NCI-H1436 treated with DMSO at 0.1 percent for 48 hours (cell line): ENCODE measurements around the gene PLLP.

Source experiments
- DNase-seq: peaks from one replicate; lab custom pipeline; 2025; lab: John Stamatoyannopoulos, UW

PLLP gene

DNA sequence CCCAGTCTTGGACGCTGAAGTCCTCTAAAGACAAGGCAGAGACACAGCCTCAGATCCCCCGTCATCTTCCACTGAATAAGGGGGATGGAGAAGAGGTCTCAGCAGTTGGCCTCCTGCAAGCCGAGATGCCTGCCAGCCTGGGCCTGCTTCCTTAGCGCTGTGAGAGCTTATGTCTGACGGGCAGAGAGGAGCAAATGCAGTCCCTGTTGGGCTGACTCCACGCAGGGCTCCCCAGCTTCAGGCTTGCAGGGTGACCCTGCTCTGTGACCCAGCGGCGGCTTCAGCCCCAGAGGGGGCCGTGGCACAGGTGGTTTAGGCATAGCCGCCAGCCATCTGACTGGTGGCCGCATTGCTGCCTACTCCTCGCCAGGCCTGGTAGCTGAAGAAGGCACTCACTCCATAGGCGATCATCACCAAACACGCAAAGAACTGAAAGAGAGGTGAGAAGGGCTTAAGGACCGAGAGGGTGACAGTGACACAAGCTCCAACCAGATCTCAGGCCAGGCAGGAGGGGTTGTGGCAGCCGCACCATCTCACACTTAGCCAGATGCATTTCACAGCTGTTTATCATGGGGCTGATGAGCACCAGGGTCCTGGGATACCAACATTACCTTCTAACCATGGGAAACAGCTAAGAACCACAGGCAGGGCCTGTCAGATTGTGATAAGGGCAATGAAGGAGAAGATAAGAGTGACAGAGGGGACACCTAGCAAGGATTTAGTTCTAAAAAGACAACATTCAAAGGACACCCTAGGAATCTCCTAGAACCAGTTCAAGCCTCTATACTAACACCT, 27.7 kb downstream of the PLLP start:
- no peak for DNase-seq

DNA sequence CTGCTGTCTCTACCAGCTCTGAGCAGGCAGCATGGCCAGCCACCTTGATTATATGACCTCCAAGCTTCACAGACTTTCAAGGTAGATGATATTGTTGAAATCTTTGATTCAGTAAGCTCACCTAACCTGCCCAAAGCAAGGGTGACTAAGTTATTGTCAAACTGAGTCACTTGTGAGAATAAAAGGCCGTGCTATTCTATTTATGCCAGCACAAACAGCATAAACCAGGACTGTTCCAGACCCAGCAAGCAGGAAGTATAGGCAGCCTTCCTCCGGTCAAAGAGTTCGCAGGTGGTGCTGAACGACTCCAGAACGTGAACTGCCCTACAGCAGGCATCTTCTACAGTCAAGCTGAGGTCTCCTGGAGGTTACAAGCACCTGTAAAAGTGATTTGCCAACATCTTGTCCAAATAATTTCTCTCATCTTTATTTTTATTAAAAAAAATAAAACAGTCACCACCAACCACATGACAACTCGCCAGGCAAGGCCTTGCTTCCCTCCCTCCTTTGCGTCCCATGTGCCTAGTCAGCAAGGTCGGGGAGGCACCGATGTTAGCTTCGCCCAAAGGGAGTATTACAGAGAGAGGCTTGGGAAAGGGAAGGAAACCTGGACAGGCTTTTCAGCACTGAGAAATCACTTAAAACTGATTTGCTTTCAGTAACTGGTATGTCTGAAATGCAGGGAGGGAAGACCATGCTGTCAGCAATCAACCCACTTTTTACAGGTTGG, 28.6 kb downstream of the PLLP start:
- DNase-seq = no peak

DNA sequence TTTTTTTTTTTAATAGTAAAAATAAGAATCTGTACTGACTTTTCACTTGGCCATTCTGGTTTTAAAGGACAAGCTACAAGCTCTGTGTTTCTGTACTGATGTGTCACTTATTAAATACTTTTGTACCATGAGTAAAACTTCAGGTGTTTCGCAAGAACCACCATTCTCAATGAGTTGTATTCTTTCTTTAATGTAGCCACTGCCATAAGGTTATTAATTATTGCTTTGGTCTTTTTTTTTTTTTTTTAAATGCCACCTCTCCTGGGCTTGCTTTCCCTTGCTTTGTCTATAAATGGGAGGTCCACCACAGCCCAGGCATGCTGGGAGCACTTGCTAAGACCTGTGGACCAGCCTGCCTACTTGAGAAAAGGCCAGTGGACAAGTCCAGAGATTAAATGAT, 31.0 kb downstream of the PLLP start:
- DNase-seq = no peak

DNA sequence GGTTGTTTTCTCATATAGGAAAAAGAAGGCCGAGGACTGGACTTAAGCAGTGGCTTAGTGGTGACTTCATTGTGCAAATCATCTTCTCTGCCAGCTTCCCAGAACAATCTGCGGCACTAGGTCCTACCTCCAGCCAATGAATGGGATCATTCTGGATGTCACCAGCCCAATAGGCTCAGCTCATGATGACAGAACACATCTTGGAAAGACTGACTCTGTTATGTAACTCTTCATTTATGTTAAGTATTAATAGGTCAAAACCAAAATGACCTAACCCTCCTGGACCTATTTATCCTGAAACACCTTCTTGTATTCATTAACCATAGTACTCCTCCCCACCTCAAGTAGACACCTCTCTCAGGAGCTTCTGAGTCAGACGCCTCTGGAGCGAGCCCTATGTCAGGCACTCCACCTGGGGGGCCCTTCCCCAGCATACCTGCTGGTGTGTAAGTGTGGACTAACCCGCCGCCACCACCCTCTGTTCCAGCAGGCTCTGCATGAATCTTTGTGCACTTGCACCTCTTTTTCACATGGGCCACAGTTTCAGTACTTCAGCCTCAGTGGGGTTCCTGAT, 32.2 kb downstream of the PLLP start:
- DNase-seq = no peak

DNA sequence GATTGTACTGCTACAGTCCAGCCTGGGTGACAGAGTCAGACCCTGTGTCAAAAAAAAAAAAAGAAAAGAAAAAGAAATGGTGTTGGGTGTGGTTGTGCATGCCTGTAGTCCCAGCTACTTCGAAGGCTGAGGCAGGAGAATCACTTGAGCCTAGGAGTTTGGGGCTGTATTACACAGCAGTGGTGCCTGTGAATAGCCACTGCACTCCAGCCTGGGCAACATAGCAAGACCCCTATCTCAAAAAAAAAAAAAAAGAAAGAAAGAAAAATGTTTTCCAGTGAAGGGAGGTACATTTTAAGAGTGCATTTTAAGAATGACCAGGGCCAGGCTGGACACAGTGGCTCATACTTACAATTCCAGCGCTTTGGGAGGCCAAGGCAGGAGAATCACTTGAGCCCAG, 33.1 kb downstream of the PLLP start:
- DNase-seq = no peak

DNA sequence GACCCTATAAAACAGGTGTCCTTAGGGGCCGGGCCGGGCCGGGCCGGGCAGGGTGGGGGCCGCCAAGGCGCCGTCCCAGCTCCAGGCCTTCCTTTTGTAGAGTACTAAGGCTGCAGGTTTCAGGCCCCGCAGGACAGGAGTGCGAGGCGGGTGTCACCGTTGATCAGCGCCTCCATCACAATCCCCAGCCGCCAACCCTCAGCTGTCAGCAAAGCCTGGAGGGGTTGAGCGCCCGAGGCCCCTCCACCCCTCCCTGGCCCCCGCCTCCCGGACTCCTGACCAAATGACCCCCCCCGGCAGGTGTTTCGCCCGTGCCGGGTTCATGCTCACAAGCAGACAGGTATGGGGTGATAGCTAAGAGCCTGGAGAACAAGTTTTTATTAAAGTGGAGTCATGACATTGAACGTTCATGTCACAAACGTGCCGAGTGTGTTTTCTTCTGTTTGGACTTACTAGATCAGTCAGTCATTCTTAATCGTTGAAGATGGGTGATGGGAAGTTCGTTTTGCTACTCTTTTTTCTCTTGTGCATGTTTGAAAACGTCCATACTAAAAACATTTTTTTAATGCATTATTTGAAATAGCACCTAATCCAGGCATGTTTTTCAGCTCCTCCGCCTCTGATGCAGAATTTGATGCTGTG, 38.9 kb downstream of the PLLP start:
- no peak for DNase-seq

DNA sequence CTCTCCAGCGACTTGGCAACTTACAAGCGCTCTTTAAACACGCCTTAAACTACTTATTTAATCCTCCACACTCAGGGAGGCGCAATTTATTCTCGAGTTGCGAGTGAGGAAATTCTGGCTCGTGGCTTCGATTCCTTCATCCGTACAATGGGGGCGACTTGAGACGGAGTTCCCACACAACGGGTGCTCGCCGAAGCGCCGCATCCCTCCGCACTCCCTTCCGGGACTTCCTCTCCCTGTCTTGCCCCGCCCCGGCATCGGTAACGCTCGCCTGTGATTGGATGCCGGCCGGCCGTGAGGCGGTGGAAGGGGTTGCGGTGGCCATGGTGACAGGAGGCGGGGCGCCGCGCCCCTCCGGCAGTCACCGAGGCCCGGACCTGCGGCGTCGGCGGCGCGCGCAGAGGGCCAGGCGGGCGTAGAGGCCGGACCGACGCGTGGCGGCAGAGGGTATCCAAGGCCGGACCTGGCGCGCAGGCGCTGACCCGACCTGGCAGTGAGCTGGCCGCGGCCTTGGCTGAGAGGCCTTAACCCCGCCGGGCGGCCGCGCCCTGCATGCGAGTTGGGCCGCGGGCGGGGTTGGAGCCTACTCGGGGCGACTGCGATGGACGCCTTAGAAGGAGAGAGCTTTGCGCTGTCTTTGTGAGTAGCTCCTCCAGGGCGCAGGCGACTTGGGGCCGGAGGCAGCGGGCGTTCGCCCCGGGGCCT, 39.6 kb downstream of the PLLP start, which contains the start of gene ARL2BP:
Gene ARL2BP (plus strand): TSS at position 493 of the 705 bp plus-strand sequence. CDS start 109 bp downstream, at position 602.
- DNase-seq = peak; percentile 63

DNA sequence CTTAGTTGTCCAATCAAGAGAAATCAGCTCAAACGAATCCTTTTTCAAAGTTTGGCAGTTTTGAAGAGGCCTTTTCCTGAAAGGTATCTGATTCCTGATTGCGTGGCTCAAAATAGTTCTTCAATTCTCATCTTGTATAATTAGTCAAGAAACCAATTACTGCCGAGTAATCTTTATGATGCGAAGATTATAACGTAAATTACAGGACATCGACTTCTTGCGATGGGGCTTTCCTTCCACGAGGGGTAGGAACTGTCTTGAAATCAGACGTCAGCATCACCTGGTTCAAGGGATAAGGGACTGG, 40.1 kb downstream of the PLLP start:
- DNase-seq = no peak

DNA sequence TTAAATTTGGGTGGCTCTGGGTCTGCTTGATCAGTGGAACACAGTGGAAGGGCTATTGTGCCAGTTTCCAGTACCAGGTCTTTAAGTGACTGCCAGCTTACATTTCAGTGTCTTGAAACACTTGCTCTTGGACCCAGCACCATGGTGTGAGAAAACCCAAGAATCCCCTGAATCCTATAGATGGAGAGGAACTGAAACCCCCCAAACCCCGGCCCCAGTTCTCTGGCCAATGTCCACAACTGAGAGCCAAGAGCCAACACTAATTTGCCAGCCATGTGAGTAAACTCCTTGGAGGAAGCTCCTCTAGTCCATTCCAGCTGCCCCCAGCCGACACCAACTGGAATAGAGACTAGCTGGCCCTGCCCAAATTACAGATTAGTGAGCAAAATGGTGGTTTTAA, 41.8 kb downstream of the PLLP start:
- DNase-seq = no peak

DNA sequence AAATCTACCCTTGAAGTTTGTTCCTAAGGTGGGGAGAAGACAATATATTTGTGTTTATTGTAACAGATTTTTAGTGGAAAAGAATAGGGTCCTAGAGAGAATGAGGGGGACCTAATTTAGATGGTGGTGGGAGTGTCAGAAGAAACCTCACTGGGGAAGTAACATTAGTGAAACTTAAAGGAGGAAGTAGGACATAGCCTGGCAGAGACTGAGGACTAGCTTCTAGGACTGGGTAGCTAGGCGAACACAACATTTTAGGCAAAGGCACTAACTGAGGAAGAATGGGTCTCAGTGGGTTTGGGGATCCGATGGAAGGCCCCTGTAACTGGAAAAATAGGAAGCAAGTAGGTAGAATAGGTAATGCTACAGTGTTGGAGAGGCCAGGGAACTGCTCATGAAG, 43.6 kb downstream of the PLLP start:
- no peak for DNase-seq

DNA sequence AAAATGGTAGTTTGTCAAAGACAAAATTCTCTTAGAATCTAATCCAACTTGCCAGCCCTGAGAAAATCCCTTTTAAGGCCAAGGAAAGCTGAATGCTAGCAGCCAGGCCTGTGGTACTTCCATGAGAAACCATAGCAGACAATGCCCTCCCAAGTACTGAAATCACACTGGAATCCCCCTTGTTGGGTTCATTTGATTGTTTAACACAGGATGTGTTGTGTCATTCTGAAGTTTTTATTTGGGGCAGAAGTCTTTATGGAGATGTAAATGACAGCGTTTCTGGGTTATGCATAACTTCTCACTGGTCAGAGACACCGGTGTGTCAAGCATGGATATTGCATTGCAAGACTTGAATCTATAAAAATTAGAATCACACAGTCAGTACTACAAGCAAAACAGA, 45.4 kb downstream of the PLLP start:
- DNase-seq = no peak

DNA sequence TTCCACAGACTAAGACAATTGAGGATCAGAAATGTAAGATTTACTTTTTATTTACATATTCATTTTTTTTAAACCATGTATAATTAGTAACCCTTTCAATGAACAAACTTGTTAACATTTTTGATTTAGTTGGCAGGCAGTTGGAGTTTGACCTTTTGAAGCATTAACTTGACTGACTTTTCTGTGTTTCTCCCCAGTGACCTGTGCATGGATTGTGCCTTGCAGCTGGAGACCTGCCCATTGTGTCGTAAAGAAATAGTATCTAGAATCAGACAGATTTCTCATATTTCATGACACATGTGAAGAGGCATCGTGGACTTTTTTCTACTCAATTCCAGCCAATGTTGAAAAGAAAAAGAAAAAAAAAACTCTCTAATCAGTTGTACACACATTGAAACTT, 45.8 kb downstream of the PLLP start:
- no peak for DNase-seq

DNA sequence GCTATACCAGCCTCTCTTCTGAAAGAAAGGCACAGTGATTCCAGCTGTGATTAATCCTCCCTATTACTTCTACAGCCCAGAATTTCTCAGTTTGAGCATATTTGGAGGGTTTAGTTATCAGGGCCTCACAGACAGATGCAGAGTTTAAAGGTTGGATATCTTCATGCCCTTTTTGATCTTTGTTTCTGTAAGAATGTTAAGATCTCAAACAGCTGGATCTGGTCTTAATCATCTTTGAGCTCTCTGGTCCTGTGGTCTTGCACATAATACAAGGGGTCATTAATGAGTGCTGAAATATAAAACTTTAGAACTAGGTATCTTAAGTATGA, 48.5 kb downstream of the PLLP start:
- DNase-seq = no peak

DNA sequence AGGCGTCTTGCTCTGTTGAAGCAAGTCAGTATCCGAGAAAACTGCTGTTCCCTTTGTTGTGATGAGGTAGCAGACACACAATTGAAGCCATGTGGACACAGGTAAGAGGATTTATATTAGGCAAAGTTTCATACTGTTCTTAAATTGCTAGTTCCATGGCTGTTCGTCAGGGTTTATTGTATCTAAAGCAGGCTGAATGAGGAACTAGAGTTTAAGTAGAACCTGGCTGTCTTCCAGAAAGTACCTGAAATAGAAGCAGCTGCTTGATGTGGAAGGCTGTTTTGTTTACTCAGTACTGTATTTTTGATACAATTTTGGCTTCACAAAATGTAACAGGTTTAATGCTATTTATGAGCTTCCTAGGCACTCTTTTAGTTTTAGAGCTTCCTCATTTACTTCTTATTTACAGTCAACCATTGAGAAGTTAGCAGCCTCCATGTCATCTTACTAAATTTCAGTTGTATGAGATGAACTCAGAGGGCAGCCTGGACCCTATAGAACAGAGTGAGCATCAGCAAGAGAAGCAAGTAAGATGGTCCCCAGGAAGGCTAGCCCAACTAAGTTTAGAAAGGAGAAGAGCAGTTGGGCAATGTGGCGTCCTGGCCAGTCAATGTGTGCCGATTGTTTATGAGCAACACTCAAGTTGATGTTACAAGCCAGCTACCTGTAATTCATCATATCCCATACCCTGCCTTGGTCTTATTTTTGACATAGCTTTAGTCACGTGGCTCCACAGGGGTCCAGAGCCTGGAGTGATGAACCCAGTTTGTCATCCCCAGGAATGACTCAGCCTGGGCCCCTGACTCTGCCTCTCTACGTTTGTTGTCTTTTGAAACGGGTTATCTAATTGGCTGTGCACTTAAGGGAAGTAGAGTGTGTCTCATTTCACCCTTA, 49.1 kb downstream of the PLLP start:
- peak; percentile 39 for DNase-seq

DNA sequence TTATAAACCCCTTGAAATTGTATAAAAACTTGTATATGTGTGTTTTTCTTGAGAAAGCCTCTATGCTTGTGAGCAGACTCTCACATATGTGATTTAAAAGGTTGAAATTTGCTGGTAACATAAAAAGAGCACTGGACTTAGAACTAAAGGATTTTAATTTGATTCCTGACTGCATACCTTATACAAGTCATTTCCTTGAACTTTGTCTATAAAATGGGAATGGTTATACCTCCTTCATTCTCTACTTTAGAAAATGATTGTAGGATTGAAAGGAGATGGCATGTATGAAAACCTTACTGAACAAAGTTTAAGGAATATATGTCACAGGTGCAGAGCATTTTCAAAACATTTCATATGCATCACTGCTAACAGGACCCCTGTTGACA, 49.8 kb downstream of the PLLP start:
- no peak for DNase-seq

DNA sequence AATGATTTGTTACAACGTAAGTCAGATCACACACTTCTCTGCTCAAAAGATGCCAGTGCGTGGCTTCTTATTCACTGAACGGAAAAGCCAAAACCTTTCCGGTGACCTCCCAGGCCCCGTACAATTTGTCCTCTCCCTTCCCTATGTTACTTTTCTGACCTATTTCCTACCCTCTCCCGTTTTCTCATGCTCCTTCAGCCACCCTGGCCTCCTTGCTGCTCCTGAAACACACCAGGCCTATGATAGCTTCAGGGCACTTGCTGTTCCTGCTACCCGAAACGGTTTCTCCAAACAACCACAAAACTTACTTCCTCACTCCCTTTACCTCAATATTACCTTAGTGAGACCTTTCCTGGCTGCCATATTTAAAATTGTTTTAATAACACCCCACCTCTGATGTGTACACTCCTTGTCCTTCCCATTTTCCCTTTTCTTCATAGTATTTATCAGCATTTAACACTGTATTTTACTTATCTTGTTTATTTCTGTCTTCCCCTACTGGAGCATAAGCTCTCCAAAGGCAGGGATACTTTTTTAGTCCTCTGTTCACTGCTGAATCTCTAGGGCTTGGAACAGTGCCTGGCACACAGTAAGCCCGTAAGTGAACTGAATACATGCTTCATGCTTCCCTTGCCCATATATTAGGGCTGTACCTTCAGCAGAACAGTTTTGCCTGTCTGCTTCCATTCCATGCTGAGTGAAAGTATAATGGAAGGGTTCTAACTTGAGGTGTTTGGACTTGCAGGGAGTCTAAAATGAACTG, 50.3 kb downstream of the PLLP start:
- no peak for DNase-seq

DNA sequence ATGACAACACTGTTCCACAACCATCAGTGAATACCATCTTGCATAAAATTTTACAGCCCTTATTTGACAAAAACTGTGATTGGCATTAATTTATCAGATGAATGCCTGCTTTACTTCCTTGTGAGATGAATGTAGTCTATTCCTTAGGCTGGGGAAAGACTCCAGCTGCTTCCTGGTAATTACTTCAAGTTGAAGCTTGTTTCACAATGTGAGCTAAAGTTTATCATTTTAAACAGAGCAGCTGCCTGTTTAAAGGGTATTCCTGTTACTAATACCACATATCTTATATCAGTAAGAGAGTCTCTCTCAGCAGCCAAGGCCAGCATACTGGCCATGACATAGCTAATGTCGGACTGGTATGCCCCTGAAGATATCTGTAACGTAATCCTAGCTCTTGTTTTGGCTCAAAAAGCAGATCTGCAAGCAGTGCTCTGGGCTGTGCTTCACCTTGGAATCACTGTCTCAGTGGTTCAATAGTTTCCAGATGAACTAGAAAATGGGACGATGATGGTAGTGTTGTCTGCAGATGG, 52.6 kb downstream of the PLLP start:
- no peak for DNase-seq

DNA sequence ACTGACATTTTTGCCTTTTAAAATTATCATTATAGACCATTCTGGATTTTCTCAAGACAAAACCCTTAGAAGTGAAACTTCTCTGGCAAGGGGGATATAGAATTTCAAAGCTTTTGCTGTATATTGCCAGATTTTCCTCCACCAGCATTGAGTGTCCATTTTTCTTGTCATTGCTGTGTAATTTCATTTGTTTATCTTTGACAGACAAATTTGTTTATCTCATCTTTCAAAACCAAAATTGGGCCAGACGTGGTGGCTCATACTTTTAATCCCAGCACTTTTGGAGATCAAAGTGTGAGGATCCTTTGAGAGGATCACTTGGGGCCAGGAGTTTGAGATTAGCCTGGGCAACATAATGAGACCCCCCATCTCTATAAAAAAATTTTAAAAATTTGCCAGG, 55.4 kb downstream of the PLLP start:
- no peak for DNase-seq

DNA sequence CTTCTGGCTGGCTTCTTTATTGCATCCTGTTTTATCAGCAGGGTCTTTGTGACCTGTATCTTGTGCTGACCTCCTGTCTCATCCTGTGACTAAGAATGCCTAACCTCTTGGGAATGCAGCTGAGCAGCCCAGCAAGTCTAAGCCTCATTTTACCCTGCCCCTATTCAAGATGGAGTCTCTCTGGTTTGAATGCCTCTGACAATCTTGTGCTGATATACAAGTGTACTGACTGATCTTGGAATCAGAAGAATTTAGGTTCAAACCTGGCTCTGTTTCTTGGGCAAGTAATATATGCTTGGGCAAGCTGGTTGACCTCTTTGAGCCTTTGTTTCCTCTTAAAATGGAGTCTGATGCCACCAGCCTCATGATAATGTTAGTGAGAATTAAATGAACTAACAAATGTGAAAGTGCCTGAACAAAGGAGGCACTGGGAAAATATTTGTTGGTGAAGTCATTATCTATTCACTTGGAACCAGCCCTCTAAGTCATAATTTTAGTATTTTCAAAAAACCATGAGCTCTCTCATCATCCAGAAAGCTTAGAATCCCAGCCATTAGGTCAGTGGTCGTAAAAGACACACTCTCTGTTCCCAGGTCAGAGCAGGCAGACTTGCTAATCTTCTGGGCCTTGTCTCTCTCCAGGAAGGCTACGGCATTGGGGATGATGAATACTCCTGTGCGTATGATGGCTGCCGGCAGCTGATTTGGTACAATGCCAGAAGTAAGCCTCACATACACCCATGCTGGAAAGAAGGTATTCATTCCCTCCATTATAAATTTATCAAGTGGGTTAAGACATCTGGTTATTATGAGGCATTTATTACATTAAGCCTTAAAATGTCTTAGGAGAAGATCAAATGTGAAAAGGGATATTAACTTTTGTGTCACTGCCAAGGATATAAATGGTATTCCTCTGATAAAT, 57.5 kb downstream of the PLLP start:
- DNase-seq = no peak
